AG04450 (cell line): ENCODE measurements around the gene LRRN4CL. TPM values are rescaled to one million over a fixed set of nuclear protein-coding genes. Genes with fewer than 3 reads are reported as not detected.
A peak's percentile ranks its signal among the peaks of the same experiment; 100 is the strongest.

Experiments used
- CTCF ChIA-PET: fragments of 300-600, 350-600 bp; formaldehyde crosslinking; extraction: SDS; loops from one replicate; lab custom pipeline; 2022; ENCODE audit warnings: antibody characterized with exemption, inconsistent platforms; lab: Charles Lee
- POLR2A ChIA-PET: fragments of 350-600 bp; formaldehyde crosslinking; extraction: SDS; loops from one replicate; lab custom pipeline; 2021; ENCODE audit warnings: antibody characterized with exemption, inconsistent platforms; lab: Yijun Ruan, JAX
- DNase-seq: peaks from one replicate; pipeline ENCODE4 v3.0.0-alpha.2; 2011; ENCODE audit warnings: low read depth, low spot score
- H3K27ac ChIP-seq: one replicate; pipeline ENCODE4 v1.5.1; 2012; ENCODE audit warnings: low read depth, low read length, control low read depth
- H3K27me3 ChIP-seq: one replicate; pipeline ENCODE4 v1.6.0; 2012; ENCODE audit warnings: low read length; ENCODE audit not compliant: control insufficient read depth, insufficient read depth
- H3K4me3 ChIP-seq: 2 replicates; pipeline ENCODE4 v1.5.1; 2011; ENCODE audit warnings: mild to moderate bottlenecking, low read depth, low read length, control low read depth
- H3K9me3 ChIP-seq: 2 replicates; pipeline ENCODE4 v1.5.1; 2012; ENCODE audit warnings: low read length; ENCODE audit not compliant: control insufficient read depth, insufficient read depth
- polyA plus RNA-seq: library from polyadenylated mRNA; depleted of rRNA; stranded (reverse); fragments of >200 nt; gene quantifications from 2 replicates; pipeline ENCODE4 v1.2.3, GENCODE V29; 2011
- TF ChIP-seq, protein P1 (sequence below): IDR thresholded peaks from 2 replicates; pipeline ENCODE4 v1.5.1; 2011; ENCODE audit warnings: low read depth, low read length, control low read depth, inconsistent platforms

LRRN4CL gene
- polyA plus RNA-seq, 1 experiment = 4.1 TPM

- Histone ChIP-seq H3K27ac (peak within 1 kb of the TSS; percentile 90), H3K27me3 (no peaks in the 10 kb centered on the region), H3K9me3 (peaks cover 4% of the 10 kb centered on the region; the same call in 1 of the 2 replicates), H3K4me3 (peak within 1 kb of the TSS; percentile 96)
- POLR2A ChIA-PET = interaction anchor here (0.8 to 4.2 kb wide), 48 partner anchors 10 to 270 kb away, joined by 3 to 150 read pairs (median 6); partner anchors contain the start of genes B3GAT3, EEF1G, EML3 and GANAB
- TF ChIP-seq, protein P1, sequence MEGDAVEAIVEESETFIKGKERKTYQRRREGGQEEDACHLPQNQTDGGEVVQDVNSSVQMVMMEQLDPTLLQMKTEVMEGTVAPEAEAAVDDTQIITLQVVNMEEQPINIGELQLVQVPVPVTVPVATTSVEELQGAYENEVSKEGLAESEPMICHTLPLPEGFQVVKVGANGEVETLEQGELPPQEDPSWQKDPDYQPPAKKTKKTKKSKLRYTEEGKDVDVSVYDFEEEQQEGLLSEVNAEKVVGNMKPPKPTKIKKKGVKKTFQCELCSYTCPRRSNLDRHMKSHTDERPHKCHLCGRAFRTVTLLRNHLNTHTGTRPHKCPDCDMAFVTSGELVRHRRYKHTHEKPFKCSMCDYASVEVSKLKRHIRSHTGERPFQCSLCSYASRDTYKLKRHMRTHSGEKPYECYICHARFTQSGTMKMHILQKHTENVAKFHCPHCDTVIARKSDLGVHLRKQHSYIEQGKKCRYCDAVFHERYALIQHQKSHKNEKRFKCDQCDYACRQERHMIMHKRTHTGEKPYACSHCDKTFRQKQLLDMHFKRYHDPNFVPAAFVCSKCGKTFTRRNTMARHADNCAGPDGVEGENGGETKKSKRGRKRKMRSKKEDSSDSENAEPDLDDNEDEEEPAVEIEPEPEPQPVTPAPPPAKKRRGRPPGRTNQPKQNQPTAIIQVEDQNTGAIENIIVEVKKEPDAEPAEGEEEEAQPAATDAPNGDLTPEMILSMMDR = no peak
- peak; percentile 88 for DNase-seq
- CTCF ChIA-PET = interaction anchor here (0.7 to 2.3 kb wide), 9 partner anchors 9 to 53 kb away, joined by 3 to 11 read pairs (median 3); partner anchors contain the start of gene GANAB
These were observed 24.2 kb downstream of the LRRN4CL start, which contains the start of the genes C11orf98 and CSKMT for GRCh38 chr11:62665075-62665598. C11orf98 (minus strand) TSS chr11:62665210; CDS start chr11:62665169, 41 bp downstream. CSKMT (plus strand) TSS chr11:62665312; CDS start chr11:62665880, 568 bp downstream.

DNA sequence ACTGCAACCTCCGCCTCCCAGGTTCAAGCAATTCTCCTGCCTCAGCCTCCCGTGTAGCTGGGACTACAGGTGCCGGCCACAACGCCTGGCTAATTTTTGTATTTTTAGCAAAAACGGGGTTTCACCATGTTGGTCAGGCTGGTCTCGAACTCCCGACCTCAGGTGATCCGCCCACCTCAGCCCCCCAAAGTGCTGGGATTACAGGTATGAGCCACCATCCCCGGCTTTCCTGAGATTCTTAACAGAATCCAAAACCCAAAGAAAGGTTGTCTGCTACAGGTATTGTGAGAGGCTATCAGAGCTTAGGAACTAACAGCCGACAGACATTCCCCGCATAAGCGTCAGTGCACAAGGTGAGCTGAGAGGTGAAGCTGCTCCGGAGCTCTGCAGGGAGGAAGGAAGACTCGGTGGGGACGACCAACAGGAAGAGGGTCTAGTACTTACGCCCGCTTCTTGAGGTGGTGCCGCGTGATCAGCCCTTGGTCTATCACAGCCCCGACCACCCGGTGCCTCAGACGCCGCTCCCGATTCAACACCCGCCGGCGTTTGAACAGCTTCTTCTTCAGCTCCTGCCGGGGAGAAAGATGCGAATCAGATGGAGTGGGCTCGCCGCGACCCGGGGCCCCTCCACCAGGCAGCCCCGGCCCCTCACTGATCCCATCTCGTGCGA lies 24.8 kb downstream of the LRRN4CL start:
- Histone ChIP-seq H3K9me3 (peaks cover 4% of the 10 kb centered on the region; the same call in 1 of the 2 replicates), H3K27me3 (no peaks in the 10 kb centered on the region), H3K4me3 (peak overlapping the region; percentile 96), H3K27ac (peak overlapping the region; percentile 77)
- ChIA-PET CTCF (interaction anchor here (0.7 to 1.8 kb wide), 5 partner anchors 9 to 53 kb away, joined by 3 to 5 read pairs (median 3); partner anchors contain the start of gene GANAB), POLR2A (interaction anchor here (0.5 to 4.2 kb wide), 50 partner anchors 10 to 850 kb away, joined by 3 to 150 read pairs (median 6); partner anchors contain the start of genes B3GAT3, EEF1G, EML3 and GANAB)
- DNase-seq = no peak
- TF ChIP-seq, protein P1 = no peak

DNA sequence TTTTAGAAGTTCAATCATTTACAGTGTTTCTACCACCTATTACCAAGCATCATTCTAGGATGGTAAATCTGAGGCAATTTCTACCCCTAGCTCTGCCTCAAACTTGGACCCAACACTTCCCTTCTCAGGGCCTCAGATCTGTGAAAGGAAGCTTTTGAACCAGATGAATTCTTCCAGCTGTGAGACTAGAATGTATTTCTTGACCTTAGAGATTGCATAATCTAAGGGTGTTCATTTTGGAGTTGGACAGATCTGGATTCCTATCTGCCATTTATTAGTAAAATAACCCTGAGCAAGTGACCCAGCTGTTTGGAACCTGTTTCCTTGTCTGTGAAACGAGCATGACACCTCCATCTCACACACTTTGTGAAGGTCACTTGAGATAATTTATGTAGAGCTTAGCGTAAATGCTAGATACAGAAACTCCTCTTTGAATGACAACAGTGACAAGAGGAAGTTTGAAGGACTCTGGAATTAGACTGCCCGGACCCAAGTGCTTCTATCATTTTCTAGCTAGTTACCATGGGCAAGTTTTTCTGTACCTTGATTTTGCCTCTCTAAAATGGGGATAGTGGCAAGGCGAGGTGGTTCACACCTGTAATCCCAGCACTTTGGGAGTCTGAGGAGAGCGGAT lies 32.4 kb downstream of the LRRN4CL start:
- ChIA-PET POLR2A (interaction anchor here (1.1 to 10.2 kb wide), 3 partner anchors 9 to 35 kb away, joined by 3 to 150 read pairs (median 4); partner anchors contain the start of genes B3GAT3, C11orf98, CSKMT and UQCC3), CTCF (interaction anchor here (0.7 to 0.8 kb wide), 2 partner anchors 37 to 45 kb away, joined by 3 read pairs; no protein-coding TSS in a partner anchor)
- H3K27me3 ChIP-seq = no peaks in the 10 kb centered on the region
- TF ChIP-seq, protein P1 = no peak
- no peak overlapping the region for H3K27ac ChIP-seq
- no peaks in the 10 kb centered on the region for H3K9me3 ChIP-seq
- DNase-seq = no peak
- H3K4me3 ChIP-seq = no peak overlapping the region

- Histone ChIP-seq H3K9me3 (no peaks in the 10 kb centered on the region), H3K27ac (no peak overlapping the region), H3K27me3 (no peaks in the 10 kb centered on the region), H3K4me3 (no peak overlapping the region)
- ChIA-PET POLR2A (interaction anchor here (0.7 to 10.2 kb wide), 3 partner anchors 11 to 1284 kb away, joined by 4 to 150 read pairs (median 5); partner anchors contain the start of genes C11orf98 and CSKMT), CTCF (interaction anchor here (0.6 kb wide), 1 partner anchor 100 kb away, joined by 3 read pairs; the partner anchor contains the start of gene ZBTB3)
- TF ChIP-seq, protein P1 = no peak
- no peak for DNase-seq
These were observed 35.0 kb downstream of the LRRN4CL start for GRCh38 chr11:62654297-62654696.
